HEK293T (cell line): ENCODE data around the gene EGFL8.
A peak's percentile ranks its signal among the peaks of the same experiment; 100 is the strongest.

Experiments used
- CTCF ChIA-PET: fragments of 350-600 bp; formaldehyde crosslinking; extraction: SDS; loops from one replicate; lab custom pipeline; 2021; ENCODE audit warnings: antibody characterized with exemption, inconsistent platforms; lab: Yijun Ruan, JAX
- POLR2A ChIA-PET: fragments of 350-600 bp; formaldehyde crosslinking; extraction: SDS; loops from one replicate; lab custom pipeline; 2020; ENCODE audit warnings: antibody characterized with exemption, inconsistent platforms; lab: Yijun Ruan, JAX
- DNase-seq: peaks from one replicate; pipeline ENCODE4 v3.0.0; 2012; ENCODE audit warnings: mixed read lengths; ENCODE audit errors: extremely low spot score
- ARNT ChIP-seq: fragments of 450-650 bp; IDR thresholded peaks from 2 replicates; pipeline ENCODE4 v1.6.1; 2017; ENCODE audit warnings: mild to moderate bottlenecking
- BHLHE40 ChIP-seq: fragments of 450-650 bp; IDR thresholded peaks from 2 replicates; pipeline ENCODE4 v1.6.1; 2016; ENCODE audit warnings: mild to moderate bottlenecking, moderate library complexity, borderline replicate concordance
- CTBP1 ChIP-seq: fragments of 450-650 bp; IDR thresholded peaks from 2 replicates; pipeline ENCODE4 v1.6.1; 2016; ENCODE audit warnings: borderline replicate concordance
- ELF4 ChIP-seq: fragments of 450-650 bp; IDR thresholded peaks from 2 replicates; pipeline ENCODE4 v1.6.1; 2017; ENCODE audit warnings: antibody characterized with exemption
- FOXA1 ChIP-seq: fragments of 450-650 bp; IDR thresholded peaks from 2 replicates; pipeline ENCODE4 v1.6.1; 2016; ENCODE audit warnings: mild to moderate bottlenecking
- FOXK2 ChIP-seq: fragments of 450-650 bp; IDR thresholded peaks from 2 replicates; pipeline ENCODE4 v1.6.1; 2016; ENCODE audit warnings: mild to moderate bottlenecking
- FOXM1 ChIP-seq: fragments of 450-650 bp; IDR thresholded peaks from 2 replicates; pipeline ENCODE4 v1.6.1; 2017; ENCODE audit warnings: mild to moderate bottlenecking, borderline replicate concordance
- HDGF ChIP-seq: fragments of 450-650 bp; IDR thresholded peaks from 2 replicates; pipeline ENCODE4 v1.6.1; 2017; ENCODE audit warnings: antibody characterized with exemption, borderline replicate concordance
- L3MBTL2 ChIP-seq: fragments of 450-650 bp; conservative IDR thresholded peaks from 2 replicates; pipeline ENCODE4 v1.6.1; 2016; ENCODE audit warnings: mild to moderate bottlenecking
- LEF1 ChIP-seq: fragments of 450-650 bp; IDR thresholded peaks from 2 replicates; pipeline ENCODE4 v1.6.1; 2017; ENCODE audit warnings: mild to moderate bottlenecking, borderline replicate concordance
- NFRKB ChIP-seq: fragments of 450-650 bp; IDR thresholded peaks from 2 replicates; pipeline ENCODE4 v1.6.1; 2016; ENCODE audit warnings: mild to moderate bottlenecking, moderate library complexity
- PKNOX1 ChIP-seq: fragments of 450-650 bp; IDR thresholded peaks from 2 replicates; pipeline ENCODE4 v1.6.1; 2016
- SP1 ChIP-seq: fragments of 450-650 bp; IDR thresholded peaks from 2 replicates; pipeline ENCODE4 v1.6.1; 2017
- SUZ12 ChIP-seq: fragments of 450-650 bp; IDR thresholded peaks from 2 replicates; pipeline ENCODE4 v1.6.1; 2016; ENCODE audit warnings: mild to moderate bottlenecking
- TARDBP ChIP-seq: fragments of 450-650 bp; IDR thresholded peaks from 2 replicates; pipeline ENCODE4 v1.6.1; 2016
- ZNF384 ChIP-seq: fragments of 450-650 bp; IDR thresholded peaks from 2 replicates; pipeline ENCODE4 v1.6.1; 2016

Gene EGFL8

GRCh38 chr6:32164295-32164694, at the start of gene EGFL8:
EGFL8 (plus strand) TSS chr6:32164595; CDS start chr6:32166166, 1,571 bp downstream.
- CTCF ChIA-PET: interaction anchor here (0.6 kb wide), 1 partner anchor 581 kb away, joined by 7 read pairs; no protein-coding TSS in a partner anchor
- TF ChIP-seq ELF4: no peak
- no peak for TF ChIP-seq NFRKB
- TF ChIP-seq HDGF: no peak
- no peak for TF ChIP-seq L3MBTL2
- no peak for TF ChIP-seq SP1
- no peak for TF ChIP-seq PKNOX1
- no peak for TF ChIP-seq CTBP1
- no peak for TF ChIP-seq FOXM1
- TF ChIP-seq ZNF384: no peak
- no peak for TF ChIP-seq SUZ12
- no peak for TF ChIP-seq BHLHE40
- no peak for TF ChIP-seq TARDBP
- no peak for TF ChIP-seq LEF1
- no peak for TF ChIP-seq ARNT
- TF ChIP-seq FOXK2: no peak
- no peak for TF ChIP-seq FOXA1
- POLR2A ChIA-PET: interaction anchor here (3.1 kb wide), 1 partner anchor 13 kb away, joined by 19 read pairs; the partner anchor contains the start of gene AGPAT1

GRCh38 chr6:32114796-32115195, 49.6 kb upstream of the EGFL8 start:
- CTCF ChIA-PET: interaction anchor here (1.5 kb wide), 1 partner anchor 22 kb away, joined by 3 read pairs; no protein-coding TSS in a partner anchor
- no peak for DNase-seq
- POLR2A ChIA-PET: interaction anchor here (0.7 kb wide), 1 partner anchor 61 kb away, joined by 3 read pairs; the partner anchor contains the start of gene AGPAT1
- TF ChIP-seq SP1: no peak
- no peak for TF ChIP-seq BHLHE40
- TF ChIP-seq ELF4: no peak
- no peak for TF ChIP-seq FOXM1
- TF ChIP-seq ZNF384: no peak
- TF ChIP-seq HDGF: no peak
- TF ChIP-seq CTBP1: no peak
- TF ChIP-seq NFRKB: no peak
- no peak for TF ChIP-seq FOXK2
- TF ChIP-seq FOXA1: no peak

More at GRCh38 chr6:32164295-32164694, at the start of gene EGFL8:
- no peak for DNase-seq

- no peak for DNase-seq
- TF ChIP-seq TARDBP: no peak
- TF ChIP-seq CTBP1: no peak
- no peak for TF ChIP-seq FOXA1
- TF ChIP-seq NFRKB: no peak
- TF ChIP-seq PKNOX1: no peak
- TF ChIP-seq ELF4: no peak
- TF ChIP-seq FOXM1: no peak
- no peak for TF ChIP-seq ARNT
- ChIA-PET POLR2A (interaction anchor here (0.7 kb wide), 1 partner anchor 60 kb away, joined by 3 read pairs; the partner anchor contains the start of gene AGPAT1), CTCF (no interaction called here)
These were observed 48.8 kb upstream of the EGFL8 start for GRCh38 chr6:32115623-32116022.

GRCh38 chr6:32116674-32117073, 47.7 kb upstream of the EGFL8 start:
- peak; percentile 57 for DNase-seq
- CTCF ChIA-PET: interaction anchor here (1.0 to 1.7 kb wide), 3 partner anchors 10 to 61 kb away, joined by 4 read pairs; no protein-coding TSS in a partner anchor
- no peak for TF ChIP-seq FOXA1
- no peak for TF ChIP-seq HDGF
- no peak for TF ChIP-seq ARNT
- no peak for TF ChIP-seq FOXM1
- TF ChIP-seq SUZ12: no peak
- no peak for TF ChIP-seq SP1
- no peak for TF ChIP-seq ELF4
- POLR2A ChIA-PET: interaction anchor here (0.6 to 1.0 kb wide), 3 partner anchors 16 to 79 kb away, joined by 3 to 4 read pairs (median 3); no protein-coding TSS in a partner anchor

GRCh38 chr6:32117461-32117860, 46.9 kb upstream of the EGFL8 start:
- ChIA-PET POLR2A (interaction anchor here (0.6 to 2.4 kb wide), 5 partner anchors 11 to 78 kb away, joined by 3 to 14 read pairs (median 4); partner anchors contain the start of genes ATF6B and FKBPL), CTCF (interaction anchor here (0.8 to 2.8 kb wide), 5 partner anchors 10 to 60 kb away, joined by 4 to 7 read pairs (median 4); partner anchors contain the start of gene FKBPL)
- no peak for TF ChIP-seq FOXM1
- TF ChIP-seq PKNOX1: no peak
- TF ChIP-seq FOXA1: no peak
- TF ChIP-seq NFRKB: no peak
- TF ChIP-seq TARDBP: no peak
- TF ChIP-seq LEF1: no peak
- no peak for TF ChIP-seq ARNT
- no peak for TF ChIP-seq ELF4
- TF ChIP-seq CTBP1: no peak
- TF ChIP-seq FOXK2: no peak
- no peak for TF ChIP-seq L3MBTL2
- TF ChIP-seq SP1: no peak
- no peak for DNase-seq
